ENCODE results near the gene RPGRIP1.

DNA sequence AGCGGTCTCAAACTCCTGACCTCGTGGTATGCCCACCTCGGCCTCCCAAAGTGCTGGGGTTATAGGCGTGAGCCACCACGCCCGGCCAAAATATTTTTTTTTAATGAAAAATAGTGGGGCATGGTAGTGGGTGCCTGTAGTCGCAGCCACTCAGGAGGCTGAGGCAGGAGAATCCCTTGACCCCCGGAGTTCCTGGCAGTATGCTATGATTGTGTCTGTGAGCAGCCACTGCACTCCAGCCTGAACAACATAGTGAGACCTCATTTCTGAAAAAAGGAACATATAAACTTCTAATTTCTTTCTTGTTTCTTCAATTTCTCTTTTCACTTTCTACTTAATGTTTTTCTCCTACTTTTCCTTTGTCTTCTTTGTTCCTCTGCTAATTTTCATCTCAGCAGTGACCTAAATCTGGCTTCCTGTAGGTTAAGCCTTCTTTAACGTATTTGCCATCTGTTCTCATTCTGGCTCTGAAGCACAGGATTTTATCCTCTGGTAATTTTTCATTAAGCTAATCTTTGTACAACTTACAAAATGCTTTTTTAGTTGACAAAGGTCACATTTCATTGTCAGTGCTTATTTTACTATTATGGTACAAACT is 4.5 kb upstream of the RPGRIP1 start:
- TF ChIP-seq POLR2A (IDR thresholded peaks at IDR 0.05; ENCODE audit: low read length) (no peak), GATA1 (IDR thresholded peaks at IDR 0.05; ENCODE audit: low read depth, low read length) (no peak)

Measured in erythroblast (primary cell).